ENCODE measurements around the gene AIG1.

- TF ChIP-seq POLR2AphosphoS5 (IDR thresholded peaks at IDR 0.05; ENCODE audit: borderline replicate concordance, low read depth, low read length), result no peak
- TF ChIP-seq EZH2 (IDR thresholded peaks at IDR 0.05), result no peak
These were observed 161.0 kb downstream of the AIG1 start for GRCh38 chr6:143221698-143222097.

Data from SK-N-MC (cell line).